GM19438 (cell line): Measurements from ENCODE around the gene RNF111.
"Not testable (repeated sequence)": the region's sequence is repeated elsewhere in the genome, so short reads cannot be mapped to it uniquely, and the experiment has no call there.

Experiments
- ATAC-seq: cut with Tn5 transposase; IDR thresholded peaks from one replicate; pipeline ENCODE4 v1.9.1; 2021; ENCODE audit warnings: low read depth; ENCODE audit not compliant: unreplicated experiment

The RNF111 gene

GRCh38 chr15:58999694-59000093 is 12.2 kb downstream of the RNF111 start:
- ATAC-seq: no peak

- ATAC-seq: not testable (repeated sequence)
Measured at GRCh38 chr15:59000251-59000650, 12.8 kb downstream of the RNF111 start.

GRCh38 chr15:59001946-59002345 is 14.5 kb downstream of the RNF111 start:
- ATAC-seq: no peak

GRCh38 chr15:59002418-59002859 is 15.0 kb downstream of the RNF111 start:
- no peak for ATAC-seq

- no peak for ATAC-seq
Measured at GRCh38 chr15:59005579-59005978, 18.1 kb downstream of the RNF111 start.

- ATAC-seq: no peak
Measured at GRCh38 chr15:59008086-59008485, 20.6 kb downstream of the RNF111 start.

- no peak for ATAC-seq
Measured at GRCh38 chr15:59011262-59011952, 23.9 kb downstream of the RNF111 start.

GRCh38 chr15:59013246-59013873 is 25.9 kb downstream of the RNF111 start:
- no peak for ATAC-seq

GRCh38 chr15:59014068-59014467 is 26.6 kb downstream of the RNF111 start:
- no peak for ATAC-seq

- no peak for ATAC-seq
Measured at GRCh38 chr15:59017449-59017848, 30.0 kb downstream of the RNF111 start.

GRCh38 chr15:59018833-59019232 is 31.4 kb downstream of the RNF111 start:
- no peak for ATAC-seq

- ATAC-seq: no peak
Measured at GRCh38 chr15:59020322-59020721, 32.9 kb downstream of the RNF111 start.

GRCh38 chr15:59022188-59022587 is 34.7 kb downstream of the RNF111 start:
- no peak for ATAC-seq

- ATAC-seq: no peak
Measured at GRCh38 chr15:59026207-59026606, 38.7 kb downstream of the RNF111 start.

GRCh38 chr15:59028387-59028955 is 41.0 kb downstream of the RNF111 start:
- no peak for ATAC-seq

- ATAC-seq: no peak
Measured at GRCh38 chr15:59029554-59029953, 42.1 kb downstream of the RNF111 start.

GRCh38 chr15:59035201-59035600 is 47.7 kb downstream of the RNF111 start:
- ATAC-seq: no peak

GRCh38 chr15:59039225-59039624 is 51.8 kb downstream of the RNF111 start:
- ATAC-seq: no peak

GRCh38 chr15:59042041-59042440 is 54.6 kb downstream of the RNF111 start:
- no peak for ATAC-seq

- no peak for ATAC-seq
Measured at GRCh38 chr15:59048897-59049296, 61.4 kb downstream of the RNF111 start.

GRCh38 chr15:59051873-59052861 is 64.7 kb downstream of the RNF111 start:
- ATAC-seq: no peak
